HepG2 (cell line): ENCODE data around the gene TGFB2. TPM values are rescaled to one million over a fixed set of nuclear protein-coding genes. Genes with fewer than 3 reads are reported as not detected.

Experiments used
- BRD4 ChIP-seq: sonication (generic); formaldehyde crosslinking; IDR thresholded peaks from 2 replicates; pipeline ENCODE4 v1.4.0; 2020; ENCODE audit warnings: missing genetic modification reagents
- FLYWCH1 ChIP-seq: sonication (generic); formaldehyde crosslinking; IDR thresholded peaks from 2 replicates; pipeline ENCODE4 v1.8.1; 2023; ENCODE audit warnings: mild to moderate bottlenecking, missing genetic modification reagents
- HNRNPH1 ChIP-seq: fragments of 200-400 bp; formaldehyde crosslinking; optimal IDR thresholded peaks from 2 replicates; pipeline ENCODE3; 2017; ENCODE audit warnings: mild to moderate bottlenecking, low read depth, low read length
- IRX3 ChIP-seq: sonication (generic); formaldehyde crosslinking; IDR thresholded peaks from 2 replicates; pipeline ENCODE4 v1.8.1; 2023; ENCODE audit warnings: mild to moderate bottlenecking, low read depth, missing genetic modification reagents, borderline replicate concordance
- KLF16 ChIP-seq, 2 experiments: sonication (generic) in 1 of 2; formaldehyde crosslinking in 1 of 2; IDR thresholded peaks; 2 replicates each; pipeline versions ENCODE4 v1.6.1 to v1.8.0; 2016 to 2023; ENCODE audit warnings: missing genetic modification reagents in 2 of 2, missing compliant biosample characterization in 1 of 2
- NPAS2 ChIP-seq: sonication (generic); formaldehyde crosslinking; IDR thresholded peaks from 2 replicates; pipeline ENCODE4 v1.8.0; 2022; ENCODE audit warnings: mild to moderate bottlenecking, missing genetic modification reagents, borderline replicate concordance
- POLR2A ChIP-seq, 2 experiments: IDR thresholded peaks; 2 replicates each; pipeline ENCODE4 v1.6.1; 2011; ENCODE audit warnings: low read depth in 2 of 2, low read length in 2 of 2, mild to moderate bottlenecking in 1 of 2, moderate library complexity in 1 of 2; ENCODE audit not compliant: insufficient read depth in 1 of 2
- RXRB ChIP-seq: IDR thresholded peaks from 2 replicates; pipeline ENCODE4 v1.6.1; 2016; ENCODE audit warnings: borderline replicate concordance, missing genetic modification reagents, missing compliant biosample characterization
- SRSF9 ChIP-seq: fragments of 200-400 bp; formaldehyde crosslinking; IDR thresholded peaks from 2 replicates; pipeline ENCODE4 v1.6.1; 2018; ENCODE audit warnings: borderline replicate concordance, mild to moderate bottlenecking, low read depth, low read length; ENCODE audit not compliant: insufficient read depth, poor library complexity, severe bottlenecking
- TBX2 ChIP-seq: sonication (generic); formaldehyde crosslinking; IDR thresholded peaks from 2 replicates; pipeline ENCODE4 v1.5.0; 2020; ENCODE audit warnings: missing genetic modification reagents, mild to moderate bottlenecking, borderline replicate concordance
- TMF1 ChIP-seq: sonication (generic); formaldehyde crosslinking; IDR thresholded peaks from 2 replicates; pipeline ENCODE4 v1.8.1; 2022; ENCODE audit warnings: low read depth, missing genetic modification reagents
- ZNF709 ChIP-seq: sonication (generic); formaldehyde crosslinking; IDR thresholded peaks from 2 replicates; pipeline ENCODE4 v1.5.0; 2020; ENCODE audit warnings: mild to moderate bottlenecking, missing genetic modification reagents
- ZSCAN20 ChIP-seq: sonication (generic); formaldehyde crosslinking; IDR thresholded peaks from 2 replicates; pipeline ENCODE4 v1.4.0; 2020; ENCODE audit warnings: missing genetic modification reagents, mild to moderate bottlenecking, borderline replicate concordance
- polyA plus RNA-seq, 8 experiments: library from polyadenylated mRNA; depleted of rRNA in 3 of 8; stranded (reverse) in 7 of 8; unstranded in 1 of 8; fragments of >200 nt; fragmentation: Illumina TruSeq in 4 of 8; extraction: Trizol in 4 of 8; gene quantifications; 2 replicates each; pipeline versions ENCODE4 v1.2.1 to v1.2.3, GENCODE V29; 2011 to 2016; ENCODE audit warnings: low read depth in 4 of 8, missing spikeins in 1 of 8, mixed read lengths in 1 of 8; ENCODE audit not compliant: insufficient read depth in 1 of 8
- total RNA-seq, 5 experiments: library from RNA; depleted of rRNA; stranded (reverse); fragments of >200 nt; fragmentation: Illumina TruSeq; extraction: Trizol; gene quantifications; 2 replicates each; pipeline ENCODE4 v1.2.3, GENCODE V29; 2016; ENCODE audit warnings: low read depth in 1 of 5
- TF ChIP-seq, protein P1 (sequence below): sonication (generic); formaldehyde crosslinking; IDR thresholded peaks from 2 replicates; pipeline ENCODE4 v1.4.0; 2020; ENCODE audit warnings: missing genetic modification reagents; ENCODE audit errors: not compliant biosample characterization
- TF ChIP-seq, protein P2 (sequence below): sonication (generic); formaldehyde crosslinking; IDR thresholded peaks from 2 replicates; pipeline ENCODE4 v1.8.0; 2022; ENCODE audit warnings: missing genetic modification reagents, mild to moderate bottlenecking, inconsistent platforms, borderline replicate concordance
- TF ChIP-seq, protein P3 (sequence below), 2 experiments: fragments of 450-650 bp in 1 of 2; sonication (generic) in 1 of 2; formaldehyde crosslinking; IDR thresholded peaks; 2 replicates each; pipeline versions ENCODE4 v1.5.0 to v1.8.0; 2020 to 2022; ENCODE audit warnings: mild to moderate bottlenecking in 1 of 2, missing genetic modification reagents in 1 of 2
- TF ChIP-seq, protein P4 (sequence below), 2 experiments: sonication (generic) in 1 of 2; formaldehyde crosslinking in 1 of 2; IDR thresholded peaks; 2 replicates each; pipeline versions ENCODE4 v1.5.1 to v1.6.1; 2011 to 2020; ENCODE audit warnings: borderline replicate concordance in 1 of 2, low read depth in 1 of 2, low read length in 1 of 2, mild to moderate bottlenecking in 1 of 2, missing genetic modification reagents in 1 of 2, moderate library complexity in 1 of 2
- TF ChIP-seq, protein P5 (sequence below): sonication (generic); formaldehyde crosslinking; IDR thresholded peaks from 2 replicates; pipeline ENCODE4 v1.5.0; 2020; ENCODE audit warnings: mild to moderate bottlenecking, missing genetic modification reagents
- TF ChIP-seq, protein P6 (sequence below): sonication (generic); IDR thresholded peaks from 2 replicates; pipeline ENCODE4 v1.6.1; 2016; ENCODE audit warnings: low read depth, borderline replicate concordance
- TF ChIP-seq, protein P7 (sequence below): sonication (generic); formaldehyde crosslinking; IDR thresholded peaks from 2 replicates; pipeline ENCODE4 v1.4.0; 2020; ENCODE audit warnings: mild to moderate bottlenecking, missing genetic modification reagents

Gene TGFB2
- total and polyA plus RNA-seq, 2 of the 13 experiments (the other 11 are each of a cell fraction or from before 2014, with no cell fraction given) = 0.07 TPM; not detected in 1

DNA sequence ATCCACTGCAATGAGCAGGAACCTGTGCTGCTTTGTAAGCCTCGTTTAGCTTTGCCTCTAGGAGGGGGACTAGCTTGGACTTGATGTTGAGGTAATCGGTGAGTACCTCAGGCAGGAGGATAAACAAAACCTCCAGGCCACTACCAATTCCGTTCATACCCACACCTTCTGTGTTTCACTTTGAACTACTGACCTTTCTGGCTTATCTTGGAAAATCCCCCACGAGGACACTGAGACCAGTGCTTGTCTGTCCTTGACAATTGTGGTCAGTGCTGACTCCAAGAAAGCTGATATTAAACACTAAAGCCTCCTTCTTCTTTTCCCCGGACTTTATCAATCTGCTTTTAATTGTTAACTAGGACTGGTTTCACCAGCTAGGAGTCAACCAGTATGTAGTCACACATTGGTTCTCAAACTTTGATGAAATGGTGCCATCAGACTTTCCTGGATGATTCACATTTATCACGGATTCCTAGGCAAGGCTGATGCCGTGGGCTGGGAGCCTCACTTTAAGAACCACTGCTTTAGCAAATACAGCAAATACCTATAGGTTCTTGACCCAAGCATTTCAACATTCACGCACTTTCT is 52.7 kb downstream of the TGFB2 start (continued):
- TF ChIP-seq, protein P1, sequence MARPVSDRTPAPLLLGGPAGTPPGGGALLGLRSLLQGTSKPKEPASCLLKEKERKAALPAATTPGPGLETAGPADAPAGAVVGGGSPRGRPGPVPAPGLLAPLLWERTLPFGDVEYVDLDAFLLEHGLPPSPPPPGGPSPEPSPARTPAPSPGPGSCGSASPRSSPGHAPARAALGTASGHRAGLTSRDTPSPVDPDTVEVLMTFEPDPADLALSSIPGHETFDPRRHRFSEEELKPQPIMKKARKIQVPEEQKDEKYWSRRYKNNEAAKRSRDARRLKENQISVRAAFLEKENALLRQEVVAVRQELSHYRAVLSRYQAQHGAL = no peak
- TF ChIP-seq BRD4 (CRISPR knock-in tag) (no peak), SRSF9 (no peak), RXRB (CRISPR knock-in tag) (peak; percentile 46), TBX2 (peak; percentile 22; the same call in 1 of the 2 replicates), IRX3 (CRISPR knock-in tag) (no peak), HNRNPH1 (no peak), ZSCAN20 (CRISPR knock-in tag) (no peak), FLYWCH1 (CRISPR knock-in tag) (no peak), KLF16 (CRISPR knock-in tag; IDR thresholded peaks at IDR 0.05) (no peak), ZNF709 (CRISPR knock-in tag) (no peak), POLR2A (IDR thresholded peaks at IDR 0.05; ENCODE audit: insufficient read depth in 1 of 2, low read depth in 2 of 2, low read length in 2 of 2) (no peak), NPAS2 (CRISPR knock-in tag) (no peak), TMF1 (CRISPR knock-in tag) (no peak)
- TF ChIP-seq, protein P2, sequence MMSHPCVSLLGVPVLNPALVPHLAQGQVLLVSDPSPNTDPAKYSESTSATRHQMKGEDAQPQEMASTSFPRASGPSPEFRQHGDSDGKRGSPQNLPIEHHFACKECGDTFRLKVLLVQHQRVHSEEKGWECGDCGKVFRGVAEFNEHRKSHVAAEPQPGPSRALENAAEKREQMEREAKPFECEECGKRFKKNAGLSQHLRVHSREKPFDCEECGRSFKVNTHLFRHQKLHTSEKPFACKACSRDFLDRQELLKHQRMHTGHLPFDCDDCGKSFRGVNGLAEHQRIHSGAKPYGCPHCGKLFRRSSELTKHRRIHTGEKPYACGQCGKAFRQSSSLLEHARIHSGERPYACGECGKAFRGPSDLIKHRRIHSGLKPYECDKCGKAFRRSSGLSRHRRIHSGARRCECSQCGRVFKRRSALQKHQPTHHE (CRISPR knock-in tag) = no peak
- TF ChIP-seq, protein P3, sequence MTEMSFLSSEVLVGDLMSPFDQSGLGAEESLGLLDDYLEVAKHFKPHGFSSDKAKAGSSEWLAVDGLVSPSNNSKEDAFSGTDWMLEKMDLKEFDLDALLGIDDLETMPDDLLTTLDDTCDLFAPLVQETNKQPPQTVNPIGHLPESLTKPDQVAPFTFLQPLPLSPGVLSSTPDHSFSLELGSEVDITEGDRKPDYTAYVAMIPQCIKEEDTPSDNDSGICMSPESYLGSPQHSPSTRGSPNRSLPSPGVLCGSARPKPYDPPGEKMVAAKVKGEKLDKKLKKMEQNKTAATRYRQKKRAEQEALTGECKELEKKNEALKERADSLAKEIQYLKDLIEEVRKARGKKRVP (CRISPR knock-in tag; IDR thresholded peaks at IDR 0.05) = 0 out of 4 replicates have a peak, but pooled peaks of 1 of the 2 experiments have one; percentile 16
- TF ChIP-seq, protein P4, sequence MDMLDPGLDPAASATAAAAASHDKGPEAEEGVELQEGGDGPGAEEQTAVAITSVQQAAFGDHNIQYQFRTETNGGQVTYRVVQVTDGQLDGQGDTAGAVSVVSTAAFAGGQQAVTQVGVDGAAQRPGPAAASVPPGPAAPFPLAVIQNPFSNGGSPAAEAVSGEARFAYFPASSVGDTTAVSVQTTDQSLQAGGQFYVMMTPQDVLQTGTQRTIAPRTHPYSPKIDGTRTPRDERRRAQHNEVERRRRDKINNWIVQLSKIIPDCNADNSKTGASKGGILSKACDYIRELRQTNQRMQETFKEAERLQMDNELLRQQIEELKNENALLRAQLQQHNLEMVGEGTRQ (IDR thresholded peaks at IDR 0.05; ENCODE audit: low read depth, low read length) = no peak
- TF ChIP-seq, protein P4 (CRISPR knock-in tag; IDR thresholded peaks at IDR 0.05; ENCODE audit: borderline replicate concordance) = no peak
- TF ChIP-seq, protein P5, sequence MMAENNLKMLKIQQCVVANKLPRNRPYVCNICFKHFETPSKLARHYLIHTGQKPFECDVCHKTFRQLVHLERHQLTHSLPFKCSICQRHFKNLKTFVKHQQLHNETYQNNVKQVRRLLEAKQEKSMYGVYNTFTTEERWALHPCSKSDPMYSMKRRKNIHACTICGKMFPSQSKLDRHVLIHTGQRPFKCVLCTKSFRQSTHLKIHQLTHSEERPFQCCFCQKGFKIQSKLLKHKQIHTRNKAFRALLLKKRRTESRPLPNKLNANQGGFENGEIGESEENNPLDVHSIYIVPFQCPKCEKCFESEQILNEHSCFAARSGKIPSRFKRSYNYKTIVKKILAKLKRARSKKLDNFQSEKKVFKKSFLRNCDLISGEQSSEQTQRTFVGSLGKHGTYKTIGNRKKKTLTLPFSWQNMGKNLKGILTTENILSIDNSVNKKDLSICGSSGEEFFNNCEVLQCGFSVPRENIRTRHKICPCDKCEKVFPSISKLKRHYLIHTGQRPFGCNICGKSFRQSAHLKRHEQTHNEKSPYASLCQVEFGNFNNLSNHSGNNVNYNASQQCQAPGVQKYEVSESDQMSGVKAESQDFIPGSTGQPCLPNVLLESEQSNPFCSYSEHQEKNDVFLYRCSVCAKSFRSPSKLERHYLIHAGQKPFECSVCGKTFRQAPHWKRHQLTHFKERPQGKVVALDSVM (CRISPR knock-in tag) = no peak
- TF ChIP-seq, protein P6, sequence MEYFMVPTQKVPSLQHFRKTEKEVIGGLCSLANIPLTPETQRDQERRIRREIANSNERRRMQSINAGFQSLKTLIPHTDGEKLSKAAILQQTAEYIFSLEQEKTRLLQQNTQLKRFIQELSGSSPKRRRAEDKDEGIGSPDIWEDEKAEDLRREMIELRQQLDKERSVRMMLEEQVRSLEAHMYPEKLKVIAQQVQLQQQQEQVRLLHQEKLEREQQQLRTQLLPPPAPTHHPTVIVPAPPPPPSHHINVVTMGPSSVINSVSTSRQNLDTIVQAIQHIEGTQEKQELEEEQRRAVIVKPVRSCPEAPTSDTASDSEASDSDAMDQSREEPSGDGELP = no peak
- TF ChIP-seq, protein P7, sequence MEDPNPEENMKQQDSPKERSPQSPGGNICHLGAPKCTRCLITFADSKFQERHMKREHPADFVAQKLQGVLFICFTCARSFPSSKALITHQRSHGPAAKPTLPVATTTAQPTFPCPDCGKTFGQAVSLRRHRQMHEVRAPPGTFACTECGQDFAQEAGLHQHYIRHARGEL (CRISPR knock-in tag) = no peak
